Measurements from ENCODE around the gene SYN1. TPM values are rescaled to one million over a fixed set of nuclear protein-coding genes. Genes with fewer than 3 reads are reported as not detected.
"Not testable (repeated sequence)": the region's sequence is repeated elsewhere in the genome, so short reads cannot be mapped to it uniquely, and the experiment has no call there.

Gene SYN1
- total RNA-seq, 1 donor from 2014 or later, result 4.5 TPM

- no peak for TF ChIP-seq CTCF (conservative IDR thresholded peaks at IDR 0.05)
- no peak for DNase-seq (ENCODE audit: low read depth, low spot score)
- Mint-ChIP-seq H3K4me1 (peaks cover 11% of the 10 kb centered on the region), H3K36me3 (ENCODE audit: low read depth) (no peaks in the 10 kb centered on the region), H3K9me3 (peaks cover 10% of the 10 kb centered on the region), H3K4me3 (no peak overlapping the region), H3K27me3 (ENCODE audit: low read depth) (no peaks in the 10 kb centered on the region), H3K27ac (ENCODE audit: unreplicated experiment) (peak overlapping the region; percentile 97)
Observed at GRCh38 chrX:47608130-47608810, 11.4 kb downstream of the SYN1 start.

- Mint-ChIP-seq H3K27me3 (ENCODE audit: low read depth) (no peaks in the 10 kb centered on the region), H3K4me3 (no peak overlapping the region), H3K9me3 (peaks cover 10% of the 10 kb centered on the region), H3K4me1 (peaks cover 11% of the 10 kb centered on the region), H3K27ac (ENCODE audit: unreplicated experiment) (no peak overlapping the region), H3K36me3 (ENCODE audit: low read depth) (no peaks in the 10 kb centered on the region)
- DNase-seq (ENCODE audit: low read depth, low spot score), result no peak
- TF ChIP-seq CTCF (conservative IDR thresholded peaks at IDR 0.05), result no peak
Observed at GRCh38 chrX:47607091-47607490, 12.6 kb downstream of the SYN1 start.

GRCh38 chrX:47605024-47605423 is 14.6 kb downstream of the SYN1 start:
- no peaks in the 10 kb centered on the region for H3K27me3 Mint-ChIP-seq (ENCODE audit: low read depth)
- TF ChIP-seq CTCF (conservative IDR thresholded peaks at IDR 0.05), result no peak
- no peak for DNase-seq (ENCODE audit: low read depth, low spot score)
- no peak overlapping the region for H3K4me3 Mint-ChIP-seq
- peaks cover 11% of the 10 kb centered on the region for H3K9me3 Mint-ChIP-seq
- no peak overlapping the region for H3K27ac Mint-ChIP-seq (ENCODE audit: unreplicated experiment)
- H3K36me3 Mint-ChIP-seq (ENCODE audit: low read depth), result peaks cover 2% of the 10 kb centered on the region
- peaks cover 11% of the 10 kb centered on the region for H3K4me1 Mint-ChIP-seq

- H3K27me3 Mint-ChIP-seq (ENCODE audit: low read depth); DNase-seq (ENCODE audit: low read depth, low spot score); H3K36me3 Mint-ChIP-seq (ENCODE audit: low read depth); H3K4me3 Mint-ChIP-seq; H3K4me1 Mint-ChIP-seq; H3K9me3 Mint-ChIP-seq; H3K27ac Mint-ChIP-seq (ENCODE audit: unreplicated experiment): not testable (repeated sequence)
Observed at GRCh38 chrX:47603125-47603524, 16.5 kb downstream of the SYN1 start.

GRCh38 chrX:47597222-47597621 is 22.4 kb downstream of the SYN1 start:
- Mint-ChIP-seq H3K9me3 (peaks cover 14% of the 10 kb centered on the region), H3K4me3 (no peak overlapping the region), H3K27me3 (ENCODE audit: low read depth) (no peaks in the 10 kb centered on the region), H3K4me1 (no peaks in the 10 kb centered on the region), H3K36me3 (ENCODE audit: low read depth) (peaks cover 6% of the 10 kb centered on the region), H3K27ac (ENCODE audit: unreplicated experiment) (no peak overlapping the region)
- no peak for TF ChIP-seq CTCF (conservative IDR thresholded peaks at IDR 0.05)
- DNase-seq (ENCODE audit: low read depth, low spot score), result no peak

- TF ChIP-seq CTCF (conservative IDR thresholded peaks at IDR 0.05), result no peak
- Mint-ChIP-seq H3K36me3 (ENCODE audit: low read depth) (peaks cover 4% of the 10 kb centered on the region), H3K9me3 (peaks cover 9% of the 10 kb centered on the region), H3K27me3 (ENCODE audit: low read depth) (no peaks in the 10 kb centered on the region), H3K4me3 (no peak overlapping the region), H3K27ac (ENCODE audit: unreplicated experiment) (no peak overlapping the region), H3K4me1 (no peaks in the 10 kb centered on the region)
- DNase-seq (ENCODE audit: low read depth, low spot score), result no peak
Observed at GRCh38 chrX:47596256-47596655, 23.4 kb downstream of the SYN1 start.
